Keratinocyte (primary cell): ENCODE measurements around the gene FGGY. TPM values are rescaled to one million over a fixed set of nuclear protein-coding genes. Genes with fewer than 3 reads are reported as not detected.

Source experiments
- DNase-seq: peaks from one replicate; pipeline ENCODE4 v3.0.0-alpha.2; 2011; ENCODE audit warnings: low read depth, missing footprints, low spot score
- FAIRE-seq: peaks from 2 replicates; lab custom pipeline; 2011; peaks lifted over from hg19 to GRCh38; lab: Jason Lieb, UNC
- H2AFZ ChIP-seq: 2 replicates; pipeline ENCODE4 v1.6.0; 2012; ENCODE audit warnings: low read length, control low read depth, inconsistent platforms; ENCODE audit not compliant: control insufficient read depth
- H3K27ac ChIP-seq: 2 replicates; pipeline ENCODE4 v1.5.1; 2011; ENCODE audit warnings: low read length; ENCODE audit not compliant: control insufficient read depth, insufficient read depth
- H3K27me3 ChIP-seq: 3 replicates; pipeline ENCODE4 v1.6.0; 2011; ENCODE audit warnings: low read length; ENCODE audit not compliant: control insufficient read depth, insufficient read depth; ENCODE audit errors: extremely low read depth
- H3K36me3 ChIP-seq, 2 experiments: 2 replicates in 1 of 2; 3 replicates in 1 of 2; pipeline ENCODE4 v1.5.1; 2011; ENCODE audit warnings: low read length in 2 of 2, mild to moderate bottlenecking in 1 of 2; ENCODE audit not compliant: control insufficient read depth in 2 of 2, insufficient read depth in 2 of 2; ENCODE audit errors: extremely low read depth in 1 of 2
- H3K4me1 ChIP-seq: 3 replicates; pipeline ENCODE4 v1.5.1; 2011; ENCODE audit warnings: low read length; ENCODE audit not compliant: control insufficient read depth, insufficient read depth; ENCODE audit errors: extremely low read depth
- H3K4me2 ChIP-seq: 3 replicates; pipeline ENCODE4 v1.6.0; 2011; ENCODE audit warnings: low read depth, low read length; ENCODE audit not compliant: control insufficient read depth, insufficient read depth; ENCODE audit errors: extremely low read depth
- H3K4me3 ChIP-seq, 3 experiments: fragments of 200-600 bp in 1 of 3; sonication (generic) in 1 of 3; 2 replicates in 2 of 3; 3 replicates in 1 of 3; pipeline ENCODE4 v1.5.1; 2011 to 2016; ENCODE audit warnings: low read length in 3 of 3, mild to moderate bottlenecking in 3 of 3, control low read depth in 2 of 3, inconsistent platforms in 1 of 3, low read depth in 1 of 3, mixed read lengths in 1 of 3, mixed run types in 1 of 3, moderate library complexity in 1 of 3; ENCODE audit not compliant: control insufficient read depth in 2 of 3, insufficient read depth in 2 of 3; ENCODE audit errors: extremely low read depth in 1 of 3
- H3K79me2 ChIP-seq: 2 replicates; pipeline ENCODE4 v1.6.0; 2012; ENCODE audit warnings: low read length; ENCODE audit not compliant: control insufficient read depth, insufficient read depth
- H3K9ac ChIP-seq: 3 replicates; pipeline ENCODE4 v1.6.0; 2011; ENCODE audit warnings: low read length; ENCODE audit not compliant: control insufficient read depth, insufficient read depth; ENCODE audit errors: extremely low read depth
- H3K9me1 ChIP-seq: 3 replicates; pipeline ENCODE4 v1.6.0; 2011; ENCODE audit warnings: low read length; ENCODE audit not compliant: control insufficient read depth, insufficient read depth; ENCODE audit errors: extremely low read depth
- H3K9me3 ChIP-seq: 2 replicates; pipeline ENCODE4 v1.5.1; 2012; ENCODE audit warnings: low read depth, low read length; ENCODE audit not compliant: control insufficient read depth
- H4K20me1 ChIP-seq: 3 replicates; pipeline ENCODE4 v1.6.0; 2011; ENCODE audit warnings: low read length; ENCODE audit not compliant: control insufficient read depth, insufficient read depth; ENCODE audit errors: extremely low read depth
- EZH2 ChIP-seq: IDR thresholded peaks from one replicate; pipeline ENCODE4 v1.6.1; 2012; ENCODE audit warnings: inconsistent platforms, mild to moderate bottlenecking, low read length, moderate library complexity
- dilution Hi-C: fragments of 300-500 bp; cut with MboI; formaldehyde crosslinking; loops from one replicate; pipeline ENCODE4 v1.7.0; 2020; ENCODE audit warnings: low sequenced_read_pairs; ENCODE audit not compliant: extremely low pct_ligation_motif_present
- polyA plus RNA-seq, 5 experiments: library from polyadenylated mRNA; depleted of rRNA in 3 of 5; stranded (reverse) in 3 of 5; stranded (forward) in 1 of 5; unstranded in 1 of 5; fragments of >200 nt; gene quantifications; 1 replicate in 1 of 5; 2 replicates in 3 of 5; 3 replicates in 1 of 5; pipeline versions ENCODE4 v1.2.1 to v1.2.3, GENCODE V29; 2011 to 2012; ENCODE audit warnings: missing spikeins in 2 of 5, low read depth in 1 of 5, low replicate concordance in 1 of 5
- TF ChIP-seq, protein P1 (sequence below), 3 experiments: IDR thresholded peaks in 1 of 3; conservative IDR thresholded peaks in 1 of 3; optimal IDR thresholded peaks in 1 of 3; 2 replicates in 2 of 3; 3 replicates in 1 of 3; pipeline versions ENCODE3 to v1.5.1; 2011; ENCODE audit warnings: low read length in 3 of 3, mild to moderate bottlenecking in 3 of 3, moderate library complexity in 2 of 3, control low read depth in 1 of 3, inconsistent platforms in 1 of 3; ENCODE audit not compliant: insufficient read depth in 2 of 3; ENCODE audit errors: extremely low read depth in 1 of 3

FGGY gene
- polyA plus RNA-seq, 1 donor (not counting 4 experiments of a cell fraction or from before 2014, with no cell fraction given) = 16.6 TPM

- Histone ChIP-seq H3K4me3 (no peak overlapping the region), H4K20me1 (no peaks in the 10 kb centered on the region), H3K4me2 (no peak overlapping the region), H3K27me3 (no peaks in the 10 kb centered on the region), H3K9me1 (no peaks in the 10 kb centered on the region), H3K9me3 (no peaks in the 10 kb centered on the region), H2AFZ (no peak overlapping the region), H3K36me3 (no peaks in the 10 kb centered on the region), H3K27ac (no peak overlapping the region), H3K9ac (no peak overlapping the region), H3K79me2 (no peaks in the 10 kb centered on the region), H3K4me1 (no peaks in the 10 kb centered on the region)
- DNase-seq (no peak), FAIRE-seq (no peak)
- dilution Hi-C loops = no loop called here
- no peak for TF ChIP-seq EZH2
- TF ChIP-seq, protein P1, sequence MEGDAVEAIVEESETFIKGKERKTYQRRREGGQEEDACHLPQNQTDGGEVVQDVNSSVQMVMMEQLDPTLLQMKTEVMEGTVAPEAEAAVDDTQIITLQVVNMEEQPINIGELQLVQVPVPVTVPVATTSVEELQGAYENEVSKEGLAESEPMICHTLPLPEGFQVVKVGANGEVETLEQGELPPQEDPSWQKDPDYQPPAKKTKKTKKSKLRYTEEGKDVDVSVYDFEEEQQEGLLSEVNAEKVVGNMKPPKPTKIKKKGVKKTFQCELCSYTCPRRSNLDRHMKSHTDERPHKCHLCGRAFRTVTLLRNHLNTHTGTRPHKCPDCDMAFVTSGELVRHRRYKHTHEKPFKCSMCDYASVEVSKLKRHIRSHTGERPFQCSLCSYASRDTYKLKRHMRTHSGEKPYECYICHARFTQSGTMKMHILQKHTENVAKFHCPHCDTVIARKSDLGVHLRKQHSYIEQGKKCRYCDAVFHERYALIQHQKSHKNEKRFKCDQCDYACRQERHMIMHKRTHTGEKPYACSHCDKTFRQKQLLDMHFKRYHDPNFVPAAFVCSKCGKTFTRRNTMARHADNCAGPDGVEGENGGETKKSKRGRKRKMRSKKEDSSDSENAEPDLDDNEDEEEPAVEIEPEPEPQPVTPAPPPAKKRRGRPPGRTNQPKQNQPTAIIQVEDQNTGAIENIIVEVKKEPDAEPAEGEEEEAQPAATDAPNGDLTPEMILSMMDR (optimal IDR thresholded peaks at IDR 0.05 in 1 of 3, IDR thresholded peaks at IDR 0.05 in 1 of 3, conservative IDR thresholded peaks at IDR 0.05 in 1 of 3; ENCODE audit: extremely low read depth in 1 of 3, insufficient read depth in 2 of 3, low read length in 3 of 3) = no peak
Observed at GRCh38 chr1:59421232-59421920, 124.5 kb downstream of the FGGY start.

DNA sequence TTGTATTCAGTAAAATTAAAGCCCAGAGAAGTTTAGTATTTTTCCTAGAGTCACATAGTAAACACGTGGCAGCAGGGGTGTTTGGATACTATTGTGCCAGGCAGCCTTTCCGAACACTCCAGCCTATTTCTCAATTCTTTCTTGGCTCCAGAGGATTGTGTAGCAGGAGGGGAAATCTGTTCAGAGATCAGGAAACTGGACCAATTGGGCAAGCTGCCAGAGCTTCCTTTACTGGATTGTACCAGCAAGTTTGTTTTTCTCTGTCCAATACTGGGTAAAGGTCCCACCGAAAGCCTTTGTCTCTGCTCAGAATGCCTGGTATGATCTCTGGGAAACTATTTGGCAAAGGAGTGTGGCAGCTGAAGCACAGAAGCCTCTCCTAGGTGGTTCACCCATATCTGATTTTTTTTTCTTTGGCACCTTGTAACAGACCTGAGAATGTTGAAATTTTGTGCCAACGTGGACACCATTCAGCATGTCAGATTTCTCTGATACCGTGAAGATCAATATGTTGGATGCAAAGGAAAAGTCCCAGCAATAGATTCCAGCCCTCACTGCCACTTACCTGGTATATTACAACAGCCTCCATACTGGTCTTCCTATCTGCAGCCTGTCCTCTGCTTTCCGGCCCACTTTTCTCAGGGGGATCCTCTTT is 126.2 kb downstream of the FGGY start:
- Histone ChIP-seq H3K4me1 (peaks cover 15% of the 10 kb centered on the region), H3K9ac (no peak overlapping the region), H3K36me3 (no peaks in the 10 kb centered on the region), H3K27ac (no peak overlapping the region), H3K9me1 (no peaks in the 10 kb centered on the region), H3K79me2 (no peaks in the 10 kb centered on the region), H3K4me2 (no peak overlapping the region), H3K27me3 (no peaks in the 10 kb centered on the region), H3K4me3 (no peak overlapping the region), H4K20me1 (no peaks in the 10 kb centered on the region), H2AFZ (no peak overlapping the region), H3K9me3 (no peaks in the 10 kb centered on the region)
- DNase-seq (no peak), FAIRE-seq (no peak)
- no peak for TF ChIP-seq EZH2
- TF ChIP-seq, protein P1 (optimal IDR thresholded peaks at IDR 0.05 in 1 of 3, IDR thresholded peaks at IDR 0.05 in 1 of 3, conservative IDR thresholded peaks at IDR 0.05 in 1 of 3; ENCODE audit: extremely low read depth in 1 of 3, insufficient read depth in 2 of 3, low read length in 3 of 3) = no peak
- dilution Hi-C loops = no loop called here
